Measurements from ENCODE around the gene GABPA. TPM values are rescaled to one million over a fixed set of nuclear protein-coding genes. Genes with fewer than 3 reads are reported as not detected.

GABPA gene
- total and polyA plus RNA-seq, 4 donors, result 5.4 to 19.4 (median 11.5) TPM

GRCh38 chr21:25752416-25752815 lies 17.6 kb downstream of the GABPA start:
- no peak for DNase-seq (ENCODE audit: low spot score)
- no peak for TF ChIP-seq MAX (IDR thresholded peaks at IDR 0.05)
- TF ChIP-seq, protein P1, sequence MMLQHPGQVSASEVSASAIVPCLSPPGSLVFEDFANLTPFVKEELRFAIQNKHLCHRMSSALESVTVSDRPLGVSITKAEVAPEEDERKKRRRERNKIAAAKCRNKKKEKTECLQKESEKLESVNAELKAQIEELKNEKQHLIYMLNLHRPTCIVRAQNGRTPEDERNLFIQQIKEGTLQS (IDR thresholded peaks at IDR 0.05), result no peak
- TF ChIP-seq JUND (IDR thresholded peaks at IDR 0.05), result no peak
- no peak for TF ChIP-seq HNF4A (conservative IDR thresholded peaks at IDR 0.05)
- no peak for TF ChIP-seq GABPA (IDR thresholded peaks at IDR 0.05 in 1 of 2, conservative IDR thresholded peaks at IDR 0.05 in 1 of 2)
- no peak for TF ChIP-seq FOXA1 (IDR thresholded peaks at IDR 0.05)
- no peak for TF ChIP-seq RAD21 (IDR thresholded peaks at IDR 0.05)
- TF ChIP-seq, protein P2, sequence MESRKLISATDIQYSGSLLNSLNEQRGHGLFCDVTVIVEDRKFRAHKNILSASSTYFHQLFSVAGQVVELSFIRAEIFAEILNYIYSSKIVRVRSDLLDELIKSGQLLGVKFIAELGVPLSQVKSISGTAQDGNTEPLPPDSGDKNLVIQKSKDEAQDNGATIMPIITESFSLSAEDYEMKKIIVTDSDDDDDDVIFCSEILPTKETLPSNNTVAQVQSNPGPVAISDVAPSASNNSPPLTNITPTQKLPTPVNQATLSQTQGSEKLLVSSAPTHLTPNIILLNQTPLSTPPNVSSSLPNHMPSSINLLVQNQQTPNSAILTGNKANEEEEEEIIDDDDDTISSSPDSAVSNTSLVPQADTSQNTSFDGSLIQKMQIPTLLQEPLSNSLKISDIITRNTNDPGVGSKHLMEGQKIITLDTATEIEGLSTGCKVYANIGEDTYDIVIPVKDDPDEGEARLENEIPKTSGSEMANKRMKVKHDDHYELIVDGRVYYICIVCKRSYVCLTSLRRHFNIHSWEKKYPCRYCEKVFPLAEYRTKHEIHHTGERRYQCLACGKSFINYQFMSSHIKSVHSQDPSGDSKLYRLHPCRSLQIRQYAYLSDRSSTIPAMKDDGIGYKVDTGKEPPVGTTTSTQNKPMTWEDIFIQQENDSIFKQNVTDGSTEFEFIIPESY (IDR thresholded peaks at IDR 0.05), result no peak
- H3K9me3 ChIP-seq (ENCODE audit: control insufficient read depth in 4 of 4, low read length in 3 of 4), result no peaks in the 10 kb centered on the region
- H3K27me3 ChIP-seq (ENCODE audit: control insufficient read depth in 4 of 4, insufficient read depth in 4 of 4, low read length in 3 of 4), result no peaks in the 10 kb centered on the region
- no peak overlapping the region for H3K9ac ChIP-seq (ENCODE audit: low read depth in 1 of 2, low read length in 2 of 2)
- no peak overlapping the region for H3K27ac ChIP-seq (ENCODE audit: low read depth in 1 of 2, low read length in 2 of 2)
- H3K4me3 ChIP-seq (ENCODE audit: low read depth in 1 of 3, low read length in 3 of 3), result no peak overlapping the region
- H3K36me3 ChIP-seq (ENCODE audit: control insufficient read depth in 4 of 4, insufficient read depth in 3 of 4, low read depth in 1 of 4, low read length in 3 of 4), result peaks cover 0 to 29% (median 20%) of the 10 kb centered on the region in 4 donors
- WGBS, result 100% methylated on average over 1 of the region's 1 CpG
- H3K4me1 ChIP-seq (ENCODE audit: control insufficient read depth in 4 of 4, insufficient read depth in 4 of 4, low read length in 3 of 4), result no peaks in the 10 kb centered on the region

DNA sequence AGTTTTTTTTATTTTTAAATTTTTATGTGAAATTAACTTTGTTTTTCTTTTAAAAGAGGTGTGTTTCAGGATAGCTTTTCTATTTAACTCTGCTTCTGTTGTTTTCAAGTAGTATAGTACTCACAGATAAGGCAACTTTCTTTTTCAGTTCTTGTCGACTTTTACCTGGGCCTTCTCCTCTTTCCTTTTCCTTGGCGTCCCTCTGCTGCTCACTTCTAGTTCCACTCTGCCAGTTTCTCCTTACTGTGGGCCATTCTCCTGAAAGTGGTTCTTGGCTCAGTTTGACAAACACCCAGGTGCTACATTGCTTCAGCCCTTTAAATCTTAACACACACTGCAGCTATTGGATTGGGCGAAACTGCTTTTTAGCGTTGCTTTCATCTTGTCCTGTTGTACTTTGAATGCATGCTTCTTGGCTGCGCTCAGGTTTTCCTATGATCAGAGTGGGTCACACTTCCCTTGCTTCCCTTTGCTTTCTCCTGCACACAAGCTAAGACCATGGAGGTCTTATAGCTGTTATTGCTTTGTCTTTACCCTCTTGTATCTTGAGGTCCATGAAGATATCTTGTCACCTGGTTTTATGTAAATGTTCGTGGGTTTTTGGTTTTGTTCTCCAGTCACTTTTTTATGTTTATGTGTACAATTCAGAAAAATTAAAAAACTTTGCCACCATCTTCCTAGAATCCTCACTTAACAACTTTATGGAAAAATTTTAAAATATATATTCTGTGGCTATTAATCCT lies 21.6 kb downstream of the GABPA start:
- TF ChIP-seq, protein P1 (IDR thresholded peaks at IDR 0.05), result no peak
- TF ChIP-seq CTCF (IDR thresholded peaks at IDR 0.05; ENCODE audit: low read depth, low read length, missing input control), result no peak
- no peak for TF ChIP-seq MAX (IDR thresholded peaks at IDR 0.05)
- TF ChIP-seq FOXA2 (IDR thresholded peaks at IDR 0.05), result no peak
- TF ChIP-seq JUND (IDR thresholded peaks at IDR 0.05), result no peak
- no peak for TF ChIP-seq SP1 (IDR thresholded peaks at IDR 0.05)
- TF ChIP-seq, protein P3, sequence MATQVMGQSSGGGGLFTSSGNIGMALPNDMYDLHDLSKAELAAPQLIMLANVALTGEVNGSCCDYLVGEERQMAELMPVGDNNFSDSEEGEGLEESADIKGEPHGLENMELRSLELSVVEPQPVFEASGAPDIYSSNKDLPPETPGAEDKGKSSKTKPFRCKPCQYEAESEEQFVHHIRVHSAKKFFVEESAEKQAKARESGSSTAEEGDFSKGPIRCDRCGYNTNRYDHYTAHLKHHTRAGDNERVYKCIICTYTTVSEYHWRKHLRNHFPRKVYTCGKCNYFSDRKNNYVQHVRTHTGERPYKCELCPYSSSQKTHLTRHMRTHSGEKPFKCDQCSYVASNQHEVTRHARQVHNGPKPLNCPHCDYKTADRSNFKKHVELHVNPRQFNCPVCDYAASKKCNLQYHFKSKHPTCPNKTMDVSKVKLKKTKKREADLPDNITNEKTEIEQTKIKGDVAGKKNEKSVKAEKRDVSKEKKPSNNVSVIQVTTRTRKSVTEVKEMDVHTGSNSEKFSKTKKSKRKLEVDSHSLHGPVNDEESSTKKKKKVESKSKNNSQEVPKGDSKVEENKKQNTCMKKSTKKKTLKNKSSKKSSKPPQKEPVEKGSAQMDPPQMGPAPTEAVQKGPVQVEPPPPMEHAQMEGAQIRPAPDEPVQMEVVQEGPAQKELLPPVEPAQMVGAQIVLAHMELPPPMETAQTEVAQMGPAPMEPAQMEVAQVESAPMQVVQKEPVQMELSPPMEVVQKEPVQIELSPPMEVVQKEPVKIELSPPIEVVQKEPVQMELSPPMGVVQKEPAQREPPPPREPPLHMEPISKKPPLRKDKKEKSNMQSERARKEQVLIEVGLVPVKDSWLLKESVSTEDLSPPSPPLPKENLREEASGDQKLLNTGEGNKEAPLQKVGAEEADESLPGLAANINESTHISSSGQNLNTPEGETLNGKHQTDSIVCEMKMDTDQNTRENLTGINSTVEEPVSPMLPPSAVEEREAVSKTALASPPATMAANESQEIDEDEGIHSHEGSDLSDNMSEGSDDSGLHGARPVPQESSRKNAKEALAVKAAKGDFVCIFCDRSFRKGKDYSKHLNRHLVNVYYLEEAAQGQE (IDR thresholded peaks at IDR 0.05), result no peak
- no peak for TF ChIP-seq EGR1 (IDR thresholded peaks at IDR 0.05; ENCODE audit: low read depth in 2 of 2)
- TF ChIP-seq HNF4A (conservative IDR thresholded peaks at IDR 0.05), result no peak
- TF ChIP-seq, protein P2 (IDR thresholded peaks at IDR 0.05), result no peak
- TF ChIP-seq RXRA (IDR thresholded peaks at IDR 0.05), result no peak
- TF ChIP-seq HNF4G (IDR thresholded peaks at IDR 0.05), result no peak
- TF ChIP-seq FOXA1 (IDR thresholded peaks at IDR 0.05), result no peak
- TF ChIP-seq RAD21 (IDR thresholded peaks at IDR 0.05), result no peak
- no peak for TF ChIP-seq TAF1 (conservative IDR thresholded peaks at IDR 0.05)
- no peak for TF ChIP-seq NR2F2 (IDR thresholded peaks at IDR 0.05)
- Histone ChIP-seq H3K9me3 (ENCODE audit: control insufficient read depth in 4 of 4, low read length in 3 of 4) (no peaks in the 10 kb centered on the region), H3K9ac (ENCODE audit: low read depth in 1 of 2, low read length in 2 of 2) (no peak overlapping the region), H3K4me1 (ENCODE audit: control insufficient read depth in 4 of 4, insufficient read depth in 4 of 4, low read length in 3 of 4) (no peaks in the 10 kb centered on the region), H3K27ac (ENCODE audit: low read depth in 1 of 2, low read length in 2 of 2) (no peak overlapping the region), H3K36me3 (ENCODE audit: control insufficient read depth in 4 of 4, insufficient read depth in 3 of 4, low read depth in 1 of 4, low read length in 3 of 4) (peaks cover 10 to 41% (median 29%) of the 10 kb centered on the region in 4 donors), H3K4me3 (ENCODE audit: low read depth in 1 of 3, low read length in 3 of 3) (no peak overlapping the region), H3K27me3 (ENCODE audit: control insufficient read depth in 4 of 4, insufficient read depth in 4 of 4, low read length in 3 of 4) (no peaks in the 10 kb centered on the region)
- no peak for DNase-seq (ENCODE audit: low spot score)
- WGBS, result 89% methylated on average over 6 of the region's 6 CpGs

All from liver (tissue), 9 donors.